WERI-Rb-1 (cell line): ENCODE measurements around the gene ATP2B2.

ENCODE experiments used
- DNase-seq: peaks from one replicate; pipeline ENCODE4 v3.0.0-alpha.2; 2020
- H3K27ac ChIP-seq: fragments of 250-450 bp; sonication (Bioruptor Pico); 2 replicates; pipeline ENCODE4 v1.5.1; 2020; ENCODE audit warnings: mild to moderate bottlenecking, moderate library complexity
- H3K27me3 ChIP-seq: fragments of 250-450 bp; sonication (Bioruptor Pico); 2 replicates; pipeline ENCODE4 v1.5.1; 2021; ENCODE audit warnings: mild to moderate bottlenecking, low read depth, moderate library complexity; ENCODE audit not compliant: insufficient read depth, severe bottlenecking
- H3K36me3 ChIP-seq: fragments of 250-450 bp; sonication (Bioruptor Pico); 2 replicates; pipeline ENCODE4 v1.5.1; 2020; ENCODE audit warnings: mild to moderate bottlenecking, moderate library complexity
- H3K4me3 ChIP-seq: 2 replicates; pipeline ENCODE4 v1.5.1; 2011; ENCODE audit warnings: low read depth, mild to moderate bottlenecking, control low read depth, low read length
- H3K9me3 ChIP-seq: fragments of 250-450 bp; sonication (Bioruptor Pico); 2 replicates; pipeline ENCODE4 v1.5.1; 2021; ENCODE audit warnings: mild to moderate bottlenecking, moderate library complexity; ENCODE audit not compliant: severe bottlenecking
- CTCF ChIP-seq: IDR thresholded peaks from 2 replicates; pipeline ENCODE4 v1.5.1; 2011; ENCODE audit warnings: low read depth, mild to moderate bottlenecking, control low read depth, inconsistent platforms, low read length

Gene ATP2B2

DNA sequence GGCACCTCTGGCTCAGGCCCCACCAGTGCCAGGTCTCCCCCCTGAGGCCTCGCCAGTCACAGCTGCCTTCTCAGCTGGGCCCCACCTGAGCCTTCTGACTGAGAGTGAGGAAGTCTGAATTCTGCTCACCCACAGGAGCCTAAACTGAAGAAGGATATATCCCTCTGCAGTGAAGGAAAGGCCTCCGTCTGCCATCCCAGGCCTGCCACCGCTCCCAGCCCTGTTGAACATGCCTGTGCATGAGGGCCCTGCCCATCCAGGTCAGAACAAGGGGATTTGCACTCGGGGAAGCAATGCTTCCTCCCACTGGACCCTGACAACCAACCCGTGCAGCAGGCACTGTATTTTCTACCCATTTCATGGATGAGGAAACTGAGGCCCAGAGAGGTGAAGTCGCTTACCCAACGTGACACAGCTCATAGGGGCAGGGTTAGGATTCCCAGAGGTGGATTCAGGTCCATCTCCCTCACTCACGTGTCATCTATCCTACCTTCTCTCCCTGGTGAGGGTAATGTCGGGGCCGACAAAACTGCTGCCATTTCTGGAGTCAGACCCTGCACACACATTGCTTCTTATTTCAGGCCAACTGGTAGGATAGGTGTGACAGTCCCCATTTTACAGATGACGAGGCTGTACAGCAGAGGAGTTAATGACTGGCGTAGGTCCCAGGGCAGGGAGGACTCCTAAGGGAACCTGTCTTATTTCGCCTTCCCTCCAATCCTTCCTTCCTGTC is 22.6 kb downstream of the ATP2B2 start:
- DNase-seq, result no peak
- TF ChIP-seq CTCF, result no peak
- no peak overlapping the region for H3K4me3 ChIP-seq
- H3K27ac ChIP-seq, result no peak overlapping the region
- no peaks in the 10 kb centered on the region for H3K27me3 ChIP-seq
- H3K9me3 ChIP-seq, result no peaks in the 10 kb centered on the region
- no peaks in the 10 kb centered on the region for H3K36me3 ChIP-seq

DNA sequence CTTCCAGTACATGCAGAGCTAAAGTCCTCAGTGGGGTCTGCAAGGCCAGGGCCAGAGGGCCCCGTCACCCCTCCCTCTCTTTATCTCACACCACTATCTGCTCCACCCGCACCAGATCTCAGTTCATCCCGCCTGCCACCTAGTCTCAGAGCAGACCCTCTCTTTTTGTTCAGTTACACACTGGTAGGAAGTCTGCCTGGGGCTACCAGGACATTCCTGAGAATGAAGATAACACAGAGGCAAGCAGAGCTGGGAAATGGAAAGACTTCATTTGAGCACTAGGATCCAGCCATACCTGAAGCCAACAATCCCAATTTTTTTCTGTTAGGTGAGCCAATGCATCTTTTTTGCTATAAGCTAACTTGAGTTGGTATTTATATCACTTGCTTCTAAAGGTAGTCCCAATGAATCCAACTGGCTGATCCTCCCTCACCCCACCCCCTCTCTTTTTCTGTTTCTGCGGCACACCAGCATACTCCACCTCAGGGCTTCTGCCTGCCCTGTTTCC is 24.5 kb downstream of the ATP2B2 start:
- no peak overlapping the region for H3K4me3 ChIP-seq
- no peak for TF ChIP-seq CTCF
- H3K36me3 ChIP-seq, result no peaks in the 10 kb centered on the region
- H3K27me3 ChIP-seq, result no peaks in the 10 kb centered on the region
- no peaks in the 10 kb centered on the region for H3K9me3 ChIP-seq
- no peak for DNase-seq
- H3K27ac ChIP-seq, result no peak overlapping the region

- Histone ChIP-seq H3K27me3 (no peaks in the 10 kb centered on the region), H3K9me3 (no peaks in the 10 kb centered on the region), H3K36me3 (no peaks in the 10 kb centered on the region), H3K4me3 (no peak overlapping the region), H3K27ac (no peak overlapping the region)
- DNase-seq, result no peak
- no peak for TF ChIP-seq CTCF
These were observed 26.1 kb downstream of the ATP2B2 start for GRCh38 chr3:10479311-10479710.

DNA sequence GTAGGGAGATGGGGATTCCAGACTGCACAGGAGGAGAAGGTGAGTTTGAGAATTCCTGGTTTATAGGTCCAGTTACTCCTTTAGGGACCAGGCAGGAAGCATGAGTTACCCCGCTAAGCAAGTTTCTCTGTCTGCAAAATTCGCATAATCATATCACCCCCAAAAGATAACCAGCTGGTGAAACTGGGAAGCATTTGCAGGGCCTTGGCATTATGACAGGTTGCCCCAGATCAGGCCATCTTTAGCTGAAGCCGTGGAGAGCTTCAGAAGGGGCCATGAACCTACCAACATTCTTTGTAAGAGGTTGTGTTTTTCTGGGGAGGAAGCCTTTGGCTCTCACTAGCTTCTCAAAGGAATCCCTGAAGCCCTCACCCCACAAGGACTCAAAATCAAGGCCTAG is 29.4 kb downstream of the ATP2B2 start:
- DNase-seq, result no peak
- no peak overlapping the region for H3K4me3 ChIP-seq
- no peaks in the 10 kb centered on the region for H3K36me3 ChIP-seq
- no peaks in the 10 kb centered on the region for H3K27me3 ChIP-seq
- TF ChIP-seq CTCF, result no peak
- H3K27ac ChIP-seq, result no peak overlapping the region
- no peaks in the 10 kb centered on the region for H3K9me3 ChIP-seq

- H3K36me3 ChIP-seq, result no peaks in the 10 kb centered on the region
- H3K9me3 ChIP-seq, result no peaks in the 10 kb centered on the region
- H3K4me3 ChIP-seq, result no peak overlapping the region
- no peak overlapping the region for H3K27ac ChIP-seq
- DNase-seq, result no peak
- H3K27me3 ChIP-seq, result no peaks in the 10 kb centered on the region
- TF ChIP-seq CTCF, result no peak
These were observed 30.5 kb downstream of the ATP2B2 start for GRCh38 chr3:10474847-10475246.

- Histone ChIP-seq H3K4me3 (no peak overlapping the region), H3K27ac (no peak overlapping the region), H3K36me3 (no peaks in the 10 kb centered on the region), H3K9me3 (no peaks in the 10 kb centered on the region), H3K27me3 (no peaks in the 10 kb centered on the region)
- DNase-seq, result no peak
- TF ChIP-seq CTCF, result no peak
These were observed 31.1 kb downstream of the ATP2B2 start for GRCh38 chr3:10474275-10474646.
